SH-SY5Y (cell line): Measurements from ENCODE around the gene CTDSP1.

Experiments used
- GATA2 ChIP-seq: IDR thresholded peaks from 2 replicates; pipeline ENCODE4 v1.6.1; 2011; ENCODE audit warnings: mild to moderate bottlenecking, low read depth, low read length
- GATA3 ChIP-seq: IDR thresholded peaks from 2 replicates; pipeline ENCODE4 v1.6.1; 2011; ENCODE audit warnings: low read depth, mild to moderate bottlenecking, low read length, moderate library complexity

- no peak for TF ChIP-seq GATA2
- TF ChIP-seq GATA3: no peak
Observed at GRCh38 chr2:218383892-218384519, 15.7 kb upstream of the CTDSP1 start.
